Testis (tissue), 2 donors: Measurements from ENCODE around the gene SPOCD1.

Experiments
- POLR2A ChIP-seq: fragments of 450-650 bp; IDR thresholded peaks from one replicate; pipeline ENCODE4 v1.6.1; 2017; ENCODE audit warnings: antibody characterized with exemption, mild to moderate bottlenecking, moderate library complexity
- TF ChIP-seq, protein P1 (sequence below), 3 experiments: fragments of 450-650 bp in 2 of 3; fragments of 200-600 bp in 1 of 3; sonication (generic) in 1 of 3; IDR thresholded peaks; one replicate each; pipeline ENCODE4 v1.5.1; 2016 to 2019; ENCODE audit warnings: antibody characterized with exemption in 3 of 3, mild to moderate bottlenecking in 2 of 3, moderate library complexity in 1 of 3

GRCh38 chr1:31862071-31862470, 46.2 kb upstream of the SPOCD1 start:
- no peak for TF ChIP-seq POLR2A
- TF ChIP-seq, protein P1, sequence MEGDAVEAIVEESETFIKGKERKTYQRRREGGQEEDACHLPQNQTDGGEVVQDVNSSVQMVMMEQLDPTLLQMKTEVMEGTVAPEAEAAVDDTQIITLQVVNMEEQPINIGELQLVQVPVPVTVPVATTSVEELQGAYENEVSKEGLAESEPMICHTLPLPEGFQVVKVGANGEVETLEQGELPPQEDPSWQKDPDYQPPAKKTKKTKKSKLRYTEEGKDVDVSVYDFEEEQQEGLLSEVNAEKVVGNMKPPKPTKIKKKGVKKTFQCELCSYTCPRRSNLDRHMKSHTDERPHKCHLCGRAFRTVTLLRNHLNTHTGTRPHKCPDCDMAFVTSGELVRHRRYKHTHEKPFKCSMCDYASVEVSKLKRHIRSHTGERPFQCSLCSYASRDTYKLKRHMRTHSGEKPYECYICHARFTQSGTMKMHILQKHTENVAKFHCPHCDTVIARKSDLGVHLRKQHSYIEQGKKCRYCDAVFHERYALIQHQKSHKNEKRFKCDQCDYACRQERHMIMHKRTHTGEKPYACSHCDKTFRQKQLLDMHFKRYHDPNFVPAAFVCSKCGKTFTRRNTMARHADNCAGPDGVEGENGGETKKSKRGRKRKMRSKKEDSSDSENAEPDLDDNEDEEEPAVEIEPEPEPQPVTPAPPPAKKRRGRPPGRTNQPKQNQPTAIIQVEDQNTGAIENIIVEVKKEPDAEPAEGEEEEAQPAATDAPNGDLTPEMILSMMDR (IDR thresholded peaks at IDR 0.05): no peak
